Mucosa of rectum (tissue), 2 donors: ENCODE data around the gene AGBL1.

Experiments
- H3K27ac ChIP-seq, 2 donors: one replicate each; pipeline ENCODE4 v1.7.0; 2013; ENCODE audit warnings: inconsistent platforms in 2 of 2, low read depth in 2 of 2, low read length in 2 of 2
- H3K27me3 ChIP-seq, 2 donors: one replicate each; pipeline ENCODE4 v1.7.0; 2013; ENCODE audit warnings: low read length in 2 of 2; ENCODE audit not compliant: control insufficient read depth in 2 of 2, insufficient read depth in 2 of 2
- H3K36me3 ChIP-seq, 2 donors: one replicate each; pipeline ENCODE4 v1.7.0; 2013; ENCODE audit warnings: low read length in 2 of 2; ENCODE audit not compliant: control insufficient read depth in 2 of 2, insufficient read depth in 2 of 2
- H3K4me1 ChIP-seq, 2 donors: one replicate each; pipeline ENCODE4 v1.7.0; 2013; ENCODE audit warnings: low read length in 2 of 2, mild to moderate bottlenecking in 1 of 2; ENCODE audit not compliant: control insufficient read depth in 2 of 2, insufficient read depth in 2 of 2
- H3K4me3 ChIP-seq, 2 donors: one replicate each; pipeline ENCODE4 v1.7.0; 2013; ENCODE audit warnings: low read length in 2 of 2
- H3K9ac ChIP-seq, 2 donors: one replicate each; pipeline ENCODE4 v1.7.0; 2013; ENCODE audit warnings: low read length in 2 of 2, low read depth in 1 of 2, mild to moderate bottlenecking in 1 of 2
- H3K9me3 ChIP-seq, 2 donors: one replicate each; pipeline ENCODE4 v1.7.0; 2013; ENCODE audit warnings: low read length in 2 of 2; ENCODE audit not compliant: control insufficient read depth in 2 of 2
- donor health status: healthy.
- donor health status: Normal muscosa, but diverticular disease.

AGBL1 gene

DNA sequence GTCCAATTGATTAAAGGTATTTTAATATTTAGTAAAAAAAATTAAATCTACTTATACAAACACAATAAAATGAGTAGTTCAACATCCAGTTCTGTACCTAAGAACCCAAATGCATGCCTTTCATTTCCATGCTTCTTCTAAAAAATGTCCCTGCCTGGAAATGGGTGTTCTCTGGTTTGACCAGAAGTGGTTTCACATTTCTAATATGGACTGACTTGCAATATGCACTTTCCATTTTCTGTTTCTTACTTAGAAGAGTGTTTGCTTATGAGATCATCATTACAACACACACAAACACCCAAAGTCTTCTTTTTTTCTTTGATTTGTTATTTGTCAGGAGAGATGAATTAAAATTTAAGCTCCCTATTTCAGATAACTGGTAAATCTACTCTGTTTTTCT is 879.6 kb downstream of the AGBL1 start:
- Histone ChIP-seq H3K4me3 (no peak overlapping the region), H3K27me3 (no peaks in the 10 kb centered on the region), H3K9ac (no peak overlapping the region)

DNA sequence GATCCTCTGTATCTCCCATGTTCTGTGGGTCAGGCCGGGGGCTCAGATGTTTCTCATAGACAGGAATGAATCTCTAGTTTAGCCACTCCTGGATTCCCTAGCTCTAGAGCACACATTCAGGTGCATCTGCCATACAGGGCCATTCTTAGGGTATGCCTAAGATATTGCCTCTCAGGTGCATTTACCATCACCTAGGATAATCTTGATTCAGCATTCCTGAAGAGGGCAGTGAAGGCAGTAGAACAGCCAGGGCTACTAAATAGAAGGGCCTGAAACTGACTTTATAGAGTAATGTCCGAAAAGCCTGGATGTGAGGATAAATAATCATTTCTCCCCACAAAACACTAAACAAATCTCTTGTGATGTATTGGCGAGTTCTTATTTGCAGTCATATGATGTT is 882.0 kb downstream of the AGBL1 start:
- H3K36me3 ChIP-seq: no peaks in the 10 kb centered on the region
- H3K9ac ChIP-seq: no peak overlapping the region
- H3K4me3 ChIP-seq: no peak overlapping the region
- no peak overlapping the region for H3K27ac ChIP-seq
- H3K9me3 ChIP-seq: no peaks in the 10 kb centered on the region
- H3K27me3 ChIP-seq: no peaks in the 10 kb centered on the region
- H3K4me1 ChIP-seq: no peaks in the 10 kb centered on the region

More for the DNA sequence above, 879.6 kb downstream of the AGBL1 start:
- Histone ChIP-seq H3K36me3 (no peaks in the 10 kb centered on the region), H3K4me1 (no peaks in the 10 kb centered on the region), H3K27ac (no peak overlapping the region), H3K9me3 (no peaks in the 10 kb centered on the region)

DNA sequence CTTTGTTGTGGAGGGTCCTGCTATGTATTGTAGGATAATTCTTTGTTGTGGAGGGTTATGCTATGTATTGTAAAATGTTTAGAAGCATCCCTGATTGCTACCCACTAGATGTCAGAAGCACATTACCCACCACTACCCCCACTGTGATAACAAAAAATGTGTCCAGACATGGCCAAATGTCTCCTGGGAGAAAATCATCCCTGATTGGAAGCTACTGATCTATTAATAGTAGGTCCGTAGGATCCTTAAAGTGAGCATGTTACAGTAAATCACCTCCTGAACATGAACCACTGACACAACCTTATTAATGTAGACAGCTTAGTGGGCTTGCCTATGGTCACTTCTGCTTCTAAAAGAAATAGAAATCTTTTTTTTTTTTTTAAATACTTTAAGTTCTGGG is 884.6 kb downstream of the AGBL1 start:
- Histone ChIP-seq H3K36me3 (no peaks in the 10 kb centered on the region), H3K4me3 (no peak overlapping the region), H3K27ac (no peak overlapping the region), H3K27me3 (no peaks in the 10 kb centered on the region), H3K9ac (no peak overlapping the region), H3K4me1 (no peaks in the 10 kb centered on the region), H3K9me3 (no peaks in the 10 kb centered on the region)

DNA sequence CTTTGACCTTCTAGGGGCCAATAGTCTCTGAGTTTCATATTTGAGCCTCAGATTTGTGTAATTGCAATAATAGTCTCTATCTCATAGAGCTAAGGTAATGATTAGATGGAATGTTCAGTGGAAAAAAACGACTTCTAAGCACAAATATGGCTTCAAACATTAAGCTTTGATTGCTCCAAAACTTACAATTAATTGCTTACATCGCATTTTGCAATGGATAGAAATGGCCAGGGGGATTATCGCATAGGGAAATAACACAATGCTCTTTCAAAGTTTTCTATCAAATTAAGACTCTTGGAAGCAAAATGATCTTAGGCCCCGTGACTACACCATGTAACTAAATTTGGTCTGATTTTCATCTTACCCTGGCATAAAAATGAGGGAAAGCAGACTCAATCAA is 888.6 kb downstream of the AGBL1 start:
- Histone ChIP-seq H3K9ac (no peak overlapping the region), H3K4me1 (no peaks in the 10 kb centered on the region), H3K36me3 (no peaks in the 10 kb centered on the region), H3K27me3 (no peaks in the 10 kb centered on the region), H3K9me3 (no peaks in the 10 kb centered on the region), H3K4me3 (no peak overlapping the region), H3K27ac (no peak overlapping the region)

DNA sequence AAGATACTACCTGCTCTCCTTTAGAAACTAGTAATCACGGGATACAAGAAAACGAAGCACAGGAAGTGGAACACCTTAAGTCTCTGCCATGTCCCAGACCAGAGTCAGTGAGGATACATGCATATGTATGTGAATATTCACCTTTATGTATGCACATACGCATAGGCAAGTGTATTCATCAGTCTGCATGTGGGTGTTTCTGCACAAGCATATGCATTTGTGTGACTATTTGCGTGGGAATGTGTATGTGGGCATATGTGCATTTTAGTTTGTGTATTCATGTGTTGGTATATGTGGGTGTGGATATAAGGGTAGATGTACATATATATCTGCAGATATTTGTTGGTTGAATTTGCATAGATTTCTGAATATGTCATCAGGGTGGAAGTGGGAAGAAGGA is 889.7 kb downstream of the AGBL1 start:
- Histone ChIP-seq H3K9ac (no peak overlapping the region), H3K4me1 (no peaks in the 10 kb centered on the region), H3K36me3 (no peaks in the 10 kb centered on the region), H3K4me3 (no peak overlapping the region), H3K27ac (no peak overlapping the region), H3K27me3 (no peaks in the 10 kb centered on the region), H3K9me3 (no peaks in the 10 kb centered on the region)

DNA sequence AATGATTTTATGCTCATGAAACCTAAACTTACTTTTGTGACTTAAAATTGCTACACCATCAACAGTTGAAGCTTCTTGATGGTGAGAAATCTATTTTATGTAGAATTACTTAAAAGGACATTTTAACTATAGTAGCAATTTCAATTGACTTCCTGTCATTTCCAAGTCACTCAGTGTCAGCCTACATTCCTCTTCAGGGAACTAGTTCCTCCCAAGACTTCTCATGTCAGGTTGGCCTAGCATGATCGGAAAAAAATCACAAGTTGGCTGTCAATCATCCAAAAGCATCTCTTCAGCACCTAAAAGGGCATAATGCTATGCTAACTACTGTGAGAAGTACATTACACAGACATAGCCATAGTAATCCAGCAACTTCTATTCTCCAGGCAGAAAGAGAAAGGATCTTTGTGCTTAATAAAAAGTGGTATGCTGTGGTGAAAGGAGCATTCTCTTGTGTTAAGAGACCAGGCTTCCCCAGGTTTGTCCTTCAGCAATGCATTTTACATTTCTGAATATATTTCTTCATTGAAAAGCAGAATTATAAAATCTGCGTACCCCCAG is 893.7 kb downstream of the AGBL1 start:
- H3K4me1 ChIP-seq: no peaks in the 10 kb centered on the region
- H3K4me3 ChIP-seq: no peak overlapping the region
- no peaks in the 10 kb centered on the region for H3K27me3 ChIP-seq
- H3K9ac ChIP-seq: no peak overlapping the region
- H3K9me3 ChIP-seq: no peaks in the 10 kb centered on the region
- H3K36me3 ChIP-seq: no peaks in the 10 kb centered on the region
- H3K27ac ChIP-seq: no peak overlapping the region

DNA sequence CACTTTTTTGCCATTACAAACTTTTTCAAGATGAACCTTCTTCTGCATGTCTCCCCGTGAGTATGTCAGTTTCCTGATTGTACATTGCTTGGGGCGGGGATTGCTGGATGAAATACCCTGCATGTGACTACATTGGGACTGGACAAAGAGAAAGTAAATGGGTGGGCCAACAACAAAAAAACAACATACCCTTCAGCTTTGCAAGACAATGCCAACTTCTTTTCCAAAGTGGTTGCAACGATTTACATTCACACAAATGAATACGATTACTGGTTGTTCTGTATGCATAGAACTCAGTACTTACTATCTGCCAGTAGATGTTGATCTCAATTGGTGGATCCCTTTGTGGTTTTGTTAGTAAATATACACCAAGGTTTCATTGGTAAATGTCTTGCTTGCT is 908.4 kb downstream of the AGBL1 start:
- Histone ChIP-seq H3K9me3 (no peaks in the 10 kb centered on the region), H3K27ac (no peak overlapping the region), H3K4me1 (no peaks in the 10 kb centered on the region), H3K4me3 (no peak overlapping the region), H3K27me3 (no peaks in the 10 kb centered on the region), H3K36me3 (no peaks in the 10 kb centered on the region), H3K9ac (no peak overlapping the region)

DNA sequence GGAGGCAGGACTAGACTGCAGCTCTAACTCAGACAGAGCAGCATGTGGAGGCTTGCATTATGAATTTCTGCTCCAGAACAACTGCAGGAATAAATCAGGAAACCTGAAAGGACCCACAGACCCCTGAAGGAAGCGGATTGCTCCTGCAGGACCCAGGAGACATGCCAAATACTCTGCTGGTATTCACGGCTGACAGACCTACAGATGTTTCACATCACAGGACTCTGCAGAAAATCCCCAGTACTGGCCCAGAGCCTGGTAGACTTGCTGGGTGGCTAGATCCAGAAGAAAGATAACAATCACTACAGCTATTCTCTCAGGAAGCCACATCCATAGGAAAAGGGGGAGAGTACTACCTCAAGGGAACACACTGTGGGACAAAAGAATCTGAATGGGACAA is 942.1 kb downstream of the AGBL1 start:
- H3K9ac ChIP-seq: no peak overlapping the region
- H3K9me3 ChIP-seq: no peaks in the 10 kb centered on the region
- H3K27me3 ChIP-seq: no peaks in the 10 kb centered on the region
- H3K4me3 ChIP-seq: no peak overlapping the region
- H3K27ac ChIP-seq: no peak overlapping the region
- H3K36me3 ChIP-seq: no peaks in the 10 kb centered on the region
- no peaks in the 10 kb centered on the region for H3K4me1 ChIP-seq

DNA sequence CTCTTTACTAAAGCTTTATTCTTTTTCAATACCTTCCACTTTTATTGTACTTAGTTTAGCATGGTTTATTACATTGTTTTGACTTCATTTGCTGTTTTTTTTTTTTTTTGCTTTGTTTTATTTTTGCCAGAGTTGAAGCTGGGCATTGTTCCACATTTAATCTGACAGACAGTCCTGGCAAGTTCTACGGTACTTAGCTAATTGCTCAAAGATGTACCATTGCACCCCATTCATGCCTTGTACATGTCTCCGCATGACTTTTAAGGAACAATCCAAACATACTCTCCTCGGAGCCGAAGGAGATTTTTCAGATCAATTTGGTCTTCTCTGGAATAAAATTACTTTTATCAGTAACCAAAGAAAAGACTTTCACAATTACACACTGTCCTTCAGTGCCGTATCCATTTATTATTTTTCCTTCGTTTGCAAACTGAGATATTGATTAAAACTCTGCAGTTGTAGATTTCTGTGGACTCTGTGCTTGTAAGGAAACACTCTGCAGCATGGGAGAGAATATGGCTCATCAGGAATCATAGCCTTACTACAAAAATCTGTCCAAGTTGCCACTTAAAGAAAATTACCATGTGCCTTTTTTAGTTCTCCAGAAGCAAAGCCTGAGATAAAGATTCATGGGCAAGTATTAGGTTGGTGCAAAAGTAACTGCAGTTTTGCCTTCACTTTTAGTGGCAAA is 952.0 kb downstream of the AGBL1 start:
- Histone ChIP-seq H3K9ac (no peak overlapping the region), H3K4me1 (no peaks in the 10 kb centered on the region), H3K4me3 (no peak overlapping the region), H3K27ac (no peak overlapping the region), H3K27me3 (no peaks in the 10 kb centered on the region), H3K36me3 (no peaks in the 10 kb centered on the region), H3K9me3 (no peaks in the 10 kb centered on the region)

DNA sequence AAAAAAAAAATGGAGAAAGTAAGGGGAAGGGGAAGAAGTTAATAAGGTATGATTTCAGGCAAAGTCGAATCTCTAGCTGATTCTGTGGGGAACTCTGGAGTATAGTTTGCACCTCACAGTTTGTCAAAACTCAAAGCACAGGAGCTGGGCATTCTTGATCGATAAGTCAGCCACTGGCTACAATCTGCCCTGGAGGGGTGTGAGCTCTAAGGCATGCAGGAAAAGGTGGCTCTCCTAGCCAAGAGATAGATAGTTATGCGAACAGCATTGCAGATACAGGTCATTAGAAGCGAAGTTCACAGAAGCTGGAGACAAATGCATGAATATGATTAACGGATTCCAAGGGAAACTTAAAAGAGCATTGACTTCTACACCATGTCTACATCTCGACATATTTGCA is 952.6 kb downstream of the AGBL1 start:
- no peak overlapping the region for H3K9ac ChIP-seq
- no peak overlapping the region for H3K27ac ChIP-seq
- no peak overlapping the region for H3K4me3 ChIP-seq
- no peaks in the 10 kb centered on the region for H3K36me3 ChIP-seq
- no peaks in the 10 kb centered on the region for H3K27me3 ChIP-seq
- no peaks in the 10 kb centered on the region for H3K9me3 ChIP-seq
- no peaks in the 10 kb centered on the region for H3K4me1 ChIP-seq
